HG03439 (cell line): Measurements from ENCODE around the gene ZNF75A.

ENCODE experiments used
- ATAC-seq: cut with Tn5 transposase; IDR thresholded peaks from one replicate; pipeline ENCODE4 v1.9.1; 2021; ENCODE audit warnings: mild to moderate bottlenecking, moderate library complexity; ENCODE audit not compliant: unreplicated experiment

The ZNF75A gene

GRCh38 chr16:3364774-3365427 lies 59.6 kb downstream of the ZNF75A start:
- ATAC-seq, result no peak
